Measurements from ENCODE around the gene PLXNA1.

Gene PLXNA1

DNA sequence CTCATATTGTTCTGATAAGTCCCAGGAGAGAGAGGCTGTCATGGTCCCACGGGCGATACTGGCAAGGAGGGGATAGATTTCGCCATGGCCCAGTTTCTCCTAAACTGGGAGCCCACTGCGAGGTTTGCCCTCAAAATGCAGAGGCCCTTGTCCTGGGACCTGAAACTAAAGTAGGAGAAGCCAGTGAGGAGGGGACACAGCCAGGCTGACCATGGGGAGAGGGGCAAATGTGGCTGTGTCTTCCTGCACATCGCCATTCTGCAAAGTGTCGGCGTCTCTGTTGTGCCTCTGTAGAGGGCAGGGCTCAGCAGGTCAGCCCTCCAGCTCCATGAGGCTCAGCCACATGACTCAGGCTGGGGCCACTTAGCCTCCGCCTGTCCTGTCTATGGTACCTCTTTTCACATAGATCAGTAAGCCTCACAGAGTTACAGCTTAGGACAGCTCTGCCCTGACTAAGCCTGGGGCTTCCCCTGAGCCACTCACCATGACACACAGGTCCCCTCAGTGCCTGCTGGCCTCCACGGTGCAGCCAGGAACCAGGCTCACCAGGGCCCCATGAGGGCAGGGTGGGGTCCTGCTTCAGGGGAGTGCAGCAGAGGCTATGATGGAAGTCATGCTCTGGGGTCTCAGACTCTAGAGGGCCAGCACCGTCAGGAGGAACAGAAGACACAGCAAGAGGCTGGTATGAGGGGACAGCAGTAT is 28.6 kb upstream of the PLXNA1 start:
- no peak for DNase-seq

DNA sequence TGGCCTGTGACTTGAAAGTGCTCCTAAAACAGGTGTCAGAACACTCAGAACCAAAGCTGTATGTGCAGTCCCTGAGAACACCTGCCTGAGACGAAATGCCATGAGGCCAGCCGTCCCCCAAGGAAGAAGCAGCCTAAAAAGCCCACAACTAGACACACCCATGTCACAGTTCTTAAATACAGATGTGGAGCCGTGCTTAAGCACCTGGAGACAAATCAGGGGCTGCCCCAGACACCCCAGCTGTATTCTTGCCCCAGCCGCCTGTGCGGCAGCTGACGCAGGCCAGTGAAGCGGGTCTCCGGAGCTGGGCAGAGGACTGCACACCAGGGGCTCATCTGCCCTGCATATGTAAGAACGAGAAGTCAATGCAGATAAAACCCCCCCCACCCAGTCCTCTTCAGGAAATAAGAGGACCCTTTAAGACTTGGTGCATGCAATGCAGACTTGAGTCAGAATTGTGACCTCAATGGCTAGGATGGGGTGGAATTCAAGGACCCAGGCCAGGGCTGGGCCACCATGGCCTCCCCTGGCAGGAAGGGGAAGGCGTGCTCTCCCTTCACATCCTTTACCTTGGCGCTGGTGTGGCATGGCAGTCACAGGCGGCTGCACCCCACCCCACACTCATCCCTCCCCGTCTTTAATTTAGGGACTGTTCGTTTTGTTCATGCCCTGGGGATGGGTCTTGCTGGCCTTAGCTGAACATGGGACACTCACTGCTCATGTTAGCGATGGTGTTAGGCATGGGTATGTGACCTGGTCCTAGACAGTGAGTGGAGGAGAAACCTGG is 27.7 kb upstream of the PLXNA1 start:
- DNase-seq = no peak

DNA sequence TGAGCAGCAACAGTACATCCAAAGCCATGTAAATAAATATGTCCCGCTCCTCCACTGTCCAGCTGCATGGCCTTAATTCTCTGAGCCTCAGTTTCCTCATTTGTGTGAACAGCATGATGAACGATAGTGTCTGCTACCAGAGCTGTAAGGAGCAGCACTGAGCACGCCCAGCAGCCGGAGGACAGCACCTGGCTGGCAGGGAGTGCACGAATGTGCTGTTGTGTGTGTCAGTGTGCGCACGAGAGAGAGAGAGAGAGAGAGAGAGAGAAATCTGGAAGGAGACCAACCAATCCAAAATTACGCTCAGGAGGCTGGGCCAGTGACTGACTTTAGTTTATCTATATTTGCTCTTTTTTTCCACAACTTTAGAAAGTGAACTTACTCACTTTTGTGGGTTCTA is 26.6 kb upstream of the PLXNA1 start:
- no peak for DNase-seq

DNA sequence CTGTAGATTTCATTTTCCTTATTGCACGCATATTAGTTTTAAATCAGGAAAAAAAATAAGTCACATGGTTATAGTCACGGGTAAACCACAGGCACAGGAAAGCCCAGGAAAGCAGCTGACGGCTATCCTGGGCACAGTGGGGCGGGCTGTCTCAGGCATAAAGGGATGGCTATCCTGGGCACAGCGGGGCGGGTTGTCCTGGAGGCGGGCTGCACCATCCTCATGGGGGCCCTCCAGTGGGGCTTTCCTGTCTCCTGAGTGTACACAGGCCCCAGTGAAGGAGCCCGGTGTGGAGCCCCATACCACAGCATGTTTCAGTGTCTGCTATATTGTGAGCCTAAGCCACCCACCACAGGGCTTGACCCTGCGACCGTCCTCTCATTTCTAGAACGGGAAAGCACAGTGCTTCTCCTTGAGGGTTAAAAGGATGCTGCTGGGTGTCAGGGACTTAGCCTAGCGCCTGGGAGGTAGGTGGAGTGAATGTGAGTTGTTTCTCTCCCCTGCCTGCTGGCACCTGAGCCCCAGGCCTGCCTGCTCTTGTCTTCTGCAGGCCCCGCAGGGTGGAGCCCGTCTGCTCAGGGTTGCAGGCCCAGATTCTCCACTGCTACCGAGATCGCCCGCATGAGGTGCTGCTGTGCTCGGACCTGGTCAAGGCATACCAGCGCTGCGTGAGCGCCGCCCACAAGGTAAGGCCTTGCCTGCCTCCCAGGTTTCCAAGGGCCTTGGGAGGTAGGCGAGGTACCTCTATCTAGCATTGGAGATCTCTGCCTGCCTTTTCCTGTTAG is 25.9 kb upstream of the PLXNA1 start:
- DNase-seq = no peak

DNA sequence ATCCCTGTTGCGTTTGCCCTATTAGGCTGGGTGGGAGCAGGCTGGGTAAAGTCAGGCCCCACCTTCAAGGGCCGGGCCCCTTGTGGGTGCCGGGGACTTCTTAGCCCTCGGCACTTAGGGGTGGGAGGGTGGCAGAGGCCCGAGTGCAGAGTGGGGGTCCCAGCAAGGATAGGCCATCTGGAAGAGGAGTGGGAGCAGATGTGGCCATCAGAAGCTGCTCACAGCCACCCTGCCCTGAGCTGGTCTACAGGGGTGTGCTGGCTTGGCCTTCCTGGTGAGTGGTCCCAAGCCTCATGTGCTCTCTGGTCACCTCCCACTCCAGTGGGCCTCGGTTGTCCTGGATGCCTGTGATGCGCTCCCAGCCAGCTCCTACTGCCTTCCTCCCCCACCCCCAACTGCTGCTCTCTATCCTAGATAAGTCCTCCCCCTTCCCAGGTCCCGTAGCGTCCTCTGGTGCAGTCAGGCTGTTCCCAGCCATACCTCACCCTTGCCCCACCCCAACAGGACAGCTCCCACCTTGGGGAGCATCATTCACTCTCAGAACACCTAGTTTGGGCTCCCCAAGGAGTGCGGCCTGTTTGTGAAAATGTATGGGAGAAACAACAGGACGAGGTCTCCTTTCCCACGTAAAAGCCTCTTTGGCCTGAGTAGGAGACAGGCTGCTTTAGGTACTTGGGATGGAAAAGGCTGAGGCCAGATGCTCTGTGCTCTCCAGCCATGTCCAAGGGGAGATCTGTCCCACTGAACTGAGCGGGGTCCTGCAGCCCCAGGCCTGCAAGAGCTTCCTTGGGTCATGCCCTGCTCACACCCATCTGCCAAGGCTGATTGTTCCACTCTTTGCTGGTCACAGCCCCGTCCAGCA is 24.9 kb upstream of the PLXNA1 start:
- no peak for DNase-seq

DNA sequence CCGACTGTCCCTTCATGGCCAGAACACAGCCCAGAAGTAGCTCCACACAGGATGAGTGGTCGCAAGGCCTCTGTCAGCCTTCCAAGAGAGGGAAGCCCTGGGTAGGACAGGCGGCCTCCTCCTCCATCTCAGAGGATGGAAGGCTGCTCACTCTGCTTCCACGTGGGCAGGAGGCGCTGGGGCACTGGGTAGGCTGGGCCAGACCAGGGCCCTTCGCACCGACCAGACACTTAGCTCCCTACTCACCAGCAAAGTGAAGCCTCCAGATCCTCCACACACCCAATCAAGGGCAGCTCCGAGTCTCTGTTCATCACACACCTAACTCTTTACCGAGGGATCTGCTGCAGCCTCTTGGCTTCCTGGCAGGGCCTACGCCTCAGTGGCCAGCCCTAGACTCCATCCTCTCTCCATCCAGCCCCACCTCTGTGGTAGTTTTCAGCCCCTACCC is 24.3 kb upstream of the PLXNA1 start:
- DNase-seq = no peak

DNA sequence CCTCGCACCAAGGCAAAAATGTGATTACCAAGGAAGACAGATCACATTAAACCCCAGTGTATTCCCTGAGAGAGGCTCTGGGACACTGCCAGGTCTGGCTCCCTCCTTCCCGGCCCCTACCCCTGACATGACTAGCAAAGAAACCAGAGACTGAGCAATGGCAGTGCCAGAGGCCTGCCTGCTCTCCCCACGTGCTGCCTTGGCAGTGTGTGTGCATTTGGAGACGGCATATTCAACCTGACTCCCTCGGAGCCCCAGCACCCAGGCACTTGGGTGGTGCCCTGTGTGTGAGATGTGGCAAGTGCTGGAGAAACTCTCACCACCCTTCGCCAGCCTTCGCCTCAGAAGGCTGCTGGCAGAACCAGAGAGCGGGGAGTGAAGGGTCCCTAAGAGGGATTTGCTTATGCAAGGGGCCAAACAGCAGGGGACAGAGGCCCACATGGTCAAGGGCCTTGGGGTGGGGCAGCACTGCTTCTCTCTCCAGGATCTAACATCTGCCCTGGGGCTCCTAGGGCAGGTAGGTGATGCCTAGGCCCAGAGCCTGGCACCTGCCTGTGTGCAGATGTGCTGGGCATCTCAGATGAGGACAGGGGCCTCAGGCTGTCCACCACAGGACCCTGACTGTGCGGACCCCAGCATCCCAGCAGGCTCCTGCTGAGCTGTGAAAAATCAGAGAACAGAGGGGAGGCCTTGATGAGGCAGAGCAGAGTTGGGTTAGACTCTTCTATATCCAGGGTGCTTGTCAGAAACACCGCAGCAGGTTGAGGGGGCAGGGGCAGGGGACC is 23.6 kb upstream of the PLXNA1 start:
- no peak for DNase-seq

DNA sequence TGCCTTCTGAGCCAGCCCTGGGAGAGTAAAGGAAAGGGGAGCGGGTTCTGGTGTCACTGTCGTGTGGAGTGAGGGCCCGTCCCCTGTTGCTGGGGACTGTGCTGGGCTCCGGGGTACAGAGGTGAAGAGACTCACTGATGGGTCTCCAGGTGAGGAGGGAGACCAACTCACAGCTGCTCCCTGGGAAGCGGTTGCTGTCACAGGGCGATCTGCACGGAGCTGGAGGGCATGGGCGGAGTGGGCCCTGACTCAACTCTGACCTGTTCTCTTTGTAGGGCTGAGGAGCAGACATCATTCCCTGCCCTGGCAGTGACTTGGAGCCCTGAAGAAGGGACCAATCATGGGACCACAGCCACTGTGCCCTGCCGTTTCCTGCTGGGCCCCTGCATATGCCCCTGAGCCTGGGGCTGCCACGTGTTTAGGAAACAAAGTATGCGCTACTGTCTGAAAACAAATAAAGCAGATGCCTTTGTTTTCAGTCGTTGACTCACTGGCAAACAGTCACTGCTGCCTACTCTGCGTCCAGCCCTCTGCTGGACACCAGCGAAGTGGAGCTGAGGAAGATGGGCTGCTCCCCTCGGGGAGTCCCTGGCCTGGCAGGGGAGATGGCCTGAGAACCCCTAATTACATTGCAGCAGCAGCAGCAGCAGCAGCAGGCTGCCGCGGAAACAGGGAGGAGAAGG is 22.9 kb upstream of the PLXNA1 start:
- peak; percentile 51 for DNase-seq

DNA sequence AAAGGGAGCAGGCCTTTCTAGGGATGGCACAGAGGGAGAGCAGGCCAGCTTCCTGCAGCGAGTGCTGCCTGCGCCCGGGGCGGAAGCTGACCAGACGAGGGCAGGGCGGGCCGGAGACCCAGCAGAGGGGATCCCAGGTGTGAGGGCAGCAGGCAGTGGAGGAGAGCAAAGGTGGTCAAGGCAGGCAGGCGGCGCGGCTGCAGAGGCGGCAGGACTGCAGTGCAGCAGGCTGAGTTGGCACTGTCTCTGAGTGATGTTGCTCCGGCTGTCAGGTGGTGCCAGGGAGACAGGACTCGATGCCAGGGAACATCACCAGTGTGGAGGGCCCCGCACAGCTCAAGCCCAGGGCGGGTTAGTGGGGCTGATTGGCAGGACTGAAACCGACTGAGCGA is 22.3 kb upstream of the PLXNA1 start:
- no peak for DNase-seq

DNA sequence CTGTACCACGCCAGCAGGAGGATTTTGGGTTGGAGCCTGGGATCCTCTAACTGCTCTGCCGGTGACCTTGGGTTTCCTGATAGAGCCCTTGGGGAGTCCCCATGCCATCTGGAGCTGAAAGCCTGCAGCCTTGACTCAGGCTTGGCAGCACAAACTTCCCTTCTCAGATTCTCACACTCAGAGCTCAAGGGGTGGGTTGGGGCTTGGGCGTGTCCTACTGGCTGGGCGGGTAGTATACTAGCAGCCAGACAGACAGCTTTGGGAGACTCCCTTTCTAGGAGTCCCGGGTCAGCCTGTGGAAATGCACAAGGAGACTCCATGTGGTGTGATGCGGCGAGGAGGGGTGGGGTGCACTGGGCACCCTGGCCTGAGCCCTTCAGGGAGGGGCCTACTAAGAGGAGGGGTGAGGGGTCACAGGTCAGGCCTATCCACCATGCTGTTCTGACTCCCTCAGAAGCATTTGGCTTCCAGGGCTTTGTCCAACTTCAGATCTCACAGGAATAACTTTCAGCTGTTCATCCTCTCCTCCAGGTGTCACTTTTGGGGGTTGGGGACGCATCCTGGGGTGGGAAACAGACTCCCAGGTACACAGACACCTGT is 21.6 kb upstream of the PLXNA1 start:
- DNase-seq = no peak

DNA sequence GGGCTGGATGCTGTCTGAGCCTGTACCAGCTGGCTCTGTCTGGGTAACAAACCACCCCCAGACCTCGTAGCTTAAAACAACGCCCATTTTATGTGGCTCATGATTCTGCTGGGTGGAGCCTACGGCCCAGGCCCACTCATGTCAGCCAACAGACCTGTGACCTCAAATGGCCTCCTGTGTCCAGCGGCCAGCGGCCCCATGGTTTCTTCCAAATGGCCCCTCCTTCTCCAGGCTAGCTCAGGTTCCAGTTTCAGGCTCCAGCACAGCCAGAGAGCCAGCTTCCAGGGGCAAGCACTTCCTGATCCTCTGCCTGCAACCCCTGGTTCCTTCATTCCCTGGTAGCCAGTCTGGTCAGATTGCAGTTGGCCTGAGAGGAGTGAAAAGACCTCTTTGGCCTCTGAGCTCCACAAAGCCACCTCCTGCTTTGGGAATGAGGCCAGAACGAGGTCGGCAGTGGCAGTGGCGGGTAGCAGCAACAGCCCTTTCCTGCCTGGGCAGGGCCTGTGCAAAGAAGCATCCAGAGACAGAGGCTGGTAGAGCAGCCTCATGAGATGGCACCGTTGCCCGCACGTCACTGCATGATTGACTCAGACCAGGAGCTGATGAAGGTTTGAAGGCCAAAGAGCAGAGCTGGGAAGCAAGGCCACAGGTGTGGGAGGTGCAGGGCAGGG is 21.0 kb upstream of the PLXNA1 start:
- no peak for DNase-seq

DNA sequence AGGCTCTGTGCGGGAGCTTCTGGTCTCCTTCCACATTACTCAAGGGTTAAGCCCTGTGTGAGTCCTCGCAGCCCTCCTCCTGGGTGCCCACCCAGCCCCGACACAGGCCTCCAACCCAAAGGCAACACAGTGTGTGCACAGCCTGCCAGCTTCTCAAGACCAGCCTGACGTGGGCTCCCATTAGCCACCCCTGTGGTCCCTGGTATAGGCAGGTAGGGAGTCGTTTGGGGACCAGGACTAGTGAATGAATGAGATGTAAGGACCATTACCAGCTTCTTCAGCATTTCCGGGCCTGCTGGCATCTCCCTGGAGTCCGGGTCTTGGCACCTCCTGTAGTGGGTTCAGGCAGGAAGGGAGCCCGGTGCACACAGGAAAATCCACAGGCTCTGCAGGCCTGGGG is 20.2 kb upstream of the PLXNA1 start:
- DNase-seq = no peak

DNA sequence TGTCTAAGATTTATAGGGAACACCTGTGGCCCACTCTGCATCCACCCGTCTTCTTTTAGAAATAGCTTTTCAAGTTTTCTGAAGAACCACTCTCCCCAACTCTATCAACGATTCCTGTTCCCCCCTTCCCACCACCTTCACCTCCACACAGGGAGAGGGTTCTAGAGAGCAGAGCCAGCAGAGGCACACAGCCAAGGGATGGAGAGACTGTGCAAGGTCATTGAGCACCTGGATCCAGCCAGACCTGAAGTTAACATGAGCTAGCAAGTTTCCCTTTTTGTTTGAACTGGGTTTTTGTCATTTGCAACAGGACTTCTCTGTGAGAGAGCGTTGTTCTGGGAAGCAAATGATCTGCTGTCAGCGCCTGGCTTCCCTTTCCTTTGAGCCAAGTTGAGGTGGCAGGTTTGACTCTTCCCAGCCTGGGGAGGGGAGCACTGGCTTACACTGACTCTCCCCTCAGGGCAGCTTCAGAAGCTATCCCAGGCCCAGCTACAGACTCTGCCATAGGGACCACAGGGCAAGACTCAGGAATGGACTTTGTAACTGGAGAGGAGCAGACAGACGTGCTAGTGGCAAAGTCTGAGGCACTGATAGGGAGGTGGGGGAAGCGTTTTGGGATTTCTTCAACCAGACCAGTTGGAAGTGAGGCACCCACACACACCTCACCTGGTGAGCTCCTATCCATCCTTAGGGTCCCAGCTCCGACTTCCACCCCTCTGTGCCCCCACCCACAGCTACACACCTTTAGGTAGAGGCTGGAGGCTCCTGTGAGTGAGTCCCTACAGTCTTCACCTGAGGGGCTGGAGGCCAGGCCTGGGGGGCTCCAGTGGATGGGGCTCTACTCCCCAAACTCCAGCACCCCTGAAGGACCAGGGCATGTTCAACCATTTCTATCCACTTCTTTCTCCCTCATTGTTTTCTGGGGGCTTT is 19.4 kb upstream of the PLXNA1 start:
- no peak for DNase-seq

DNA sequence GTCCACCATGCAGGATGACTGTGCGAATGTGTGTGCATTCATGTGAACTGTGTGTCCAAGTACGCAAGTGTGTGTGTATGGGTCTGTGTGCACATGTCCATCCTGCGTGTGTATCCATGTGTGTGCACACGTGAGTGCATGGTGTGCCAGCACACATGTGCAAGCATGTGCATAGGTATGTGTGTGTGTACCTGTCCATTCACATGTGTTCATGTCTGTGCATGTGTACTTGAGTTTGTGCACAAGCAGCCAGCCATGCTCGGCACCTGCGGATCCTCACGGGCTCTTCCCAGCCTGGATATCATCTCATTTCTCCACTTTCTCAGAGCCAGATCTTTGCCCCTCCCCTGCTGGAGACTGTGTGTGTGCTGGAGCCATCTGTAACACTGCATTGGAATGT is 18.7 kb upstream of the PLXNA1 start:
- no peak for DNase-seq

DNA sequence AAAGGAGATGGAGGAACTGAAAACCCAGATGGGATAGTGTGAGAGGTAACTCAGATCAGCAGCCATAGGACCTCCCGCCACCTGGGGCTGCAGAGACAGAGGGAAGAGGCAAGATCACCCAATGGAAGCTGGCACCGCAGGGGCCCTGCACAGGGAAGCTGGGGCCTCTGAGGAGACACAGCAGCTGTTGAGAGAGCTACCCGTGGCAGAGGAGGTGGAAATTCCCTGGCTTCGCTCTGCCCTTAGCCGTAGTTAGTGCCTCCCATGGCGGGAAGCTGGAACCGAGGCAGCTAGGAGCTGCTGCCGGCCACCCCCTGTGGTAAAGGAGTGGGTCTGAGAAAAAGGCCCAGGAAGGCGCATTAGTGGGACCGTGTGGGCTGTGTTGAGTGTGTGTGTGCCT is 18.0 kb upstream of the PLXNA1 start:
- DNase-seq = no peak

DNA sequence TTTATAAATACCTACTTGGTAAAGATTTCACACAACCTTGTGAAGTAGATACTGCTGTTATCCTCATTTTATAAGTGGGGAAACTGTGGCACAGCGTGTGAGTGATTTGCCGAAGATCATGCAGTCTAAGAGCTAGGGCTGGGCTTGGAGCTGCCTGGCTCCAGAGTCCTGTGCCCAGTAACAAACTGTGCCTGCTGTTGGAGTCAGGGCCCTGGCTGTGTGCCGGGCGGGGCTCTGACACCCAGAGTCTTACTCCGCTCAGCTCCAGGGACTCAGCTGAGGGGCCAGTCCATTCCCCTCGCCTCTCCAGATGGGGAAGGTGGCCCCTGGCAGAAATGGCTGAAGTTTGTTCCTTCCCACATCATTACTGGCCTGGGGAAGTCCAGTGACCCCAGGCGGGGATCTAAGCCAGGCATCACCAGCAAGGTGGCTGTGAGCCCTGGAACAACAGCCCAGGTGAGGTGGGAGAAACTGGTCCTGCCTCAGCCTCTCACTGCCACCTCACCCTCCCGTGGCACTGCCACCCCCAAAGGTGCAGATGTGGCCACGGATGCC is 17.3 kb upstream of the PLXNA1 start:
- no peak for DNase-seq

DNA sequence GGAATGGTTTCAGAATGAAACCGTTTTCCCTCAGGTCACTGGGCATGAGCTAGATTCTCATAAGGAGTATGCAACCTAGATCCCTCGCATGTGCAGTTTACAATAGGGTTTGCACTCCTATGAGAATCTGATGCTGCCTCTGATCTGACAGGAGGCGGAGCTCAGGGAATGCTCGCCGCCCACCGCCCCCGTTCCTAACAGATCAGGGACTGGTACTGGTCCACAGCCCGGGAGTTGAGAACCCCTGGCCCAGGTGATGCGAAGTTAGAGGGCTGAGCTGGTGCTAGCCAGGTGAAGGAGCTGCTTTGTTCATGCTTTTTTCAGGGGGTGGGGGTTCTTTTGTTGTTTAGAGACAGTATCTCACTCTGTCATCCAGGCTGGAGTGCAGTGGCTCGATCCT is 15.5 kb upstream of the PLXNA1 start:
- DNase-seq = no peak

Measured in amniotic stem cell (primary cell).